ENCODE data around the gene PNN.

- no peak for TF ChIP-seq GATA3 (IDR thresholded peaks at IDR 0.05; ENCODE audit: low read depth, low read length)
- TF ChIP-seq GATA2 (IDR thresholded peaks at IDR 0.05; ENCODE audit: low read depth, low read length): no peak
These were observed 20.4 kb upstream of the PNN start for GRCh38 chr14:39154594-39155189.
